ENCODE data around the gene LPAR3.

Gene LPAR3

DNA sequence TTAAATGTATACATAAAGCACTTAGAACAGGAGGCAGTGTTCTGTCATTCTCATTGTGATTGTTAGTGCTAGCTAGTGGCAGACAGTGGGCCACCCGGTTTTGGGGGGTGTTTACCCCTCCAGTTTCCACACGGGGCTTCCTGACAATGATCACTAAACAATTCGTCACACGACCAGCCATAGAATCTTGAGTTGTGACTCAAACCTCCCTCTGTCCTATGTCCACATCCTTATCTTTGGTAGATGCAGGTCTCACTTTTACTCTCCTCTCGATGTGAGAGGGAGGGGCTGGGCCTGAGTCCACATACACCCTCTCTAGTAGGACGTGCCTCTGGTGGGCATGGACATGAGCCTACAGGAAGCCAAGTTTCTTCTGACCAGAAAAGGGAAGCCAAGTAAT lies 110.1 kb downstream of the LPAR3 start:
- Histone ChIP-seq H3K36me3 (ENCODE audit: control insufficient read depth in 2 of 2, insufficient read depth in 1 of 2, low read length in 2 of 2) (no peaks in the 10 kb centered on the region), H3K4me3 (ENCODE audit: low read depth, low read length) (no peak overlapping the region), H3K9me3 (ENCODE audit: control insufficient read depth, insufficient read depth, low read depth, low read length) (no peaks in the 10 kb centered on the region), H3K27ac (ENCODE audit: extremely low read depth, low read depth, low read length) (no peak overlapping the region), H3K4me1 (ENCODE audit: control insufficient read depth, insufficient read depth, low read length) (no peaks in the 10 kb centered on the region)
- ChIA-PET POLR2A (no interaction called here), CTCF (interaction anchor here (0.6 to 2.1 kb wide), 19 partner anchors 8 to 934 kb away, joined by 3 to 16 read pairs (median 4); no protein-coding TSS in a partner anchor)
- TF ChIP-seq ZNF23 (tag by site-specific recombination; IDR thresholded peaks at IDR 0.05; ENCODE audit: borderline replicate concordance) (no peak), GLIS1 (tag by site-specific recombination; IDR thresholded peaks at IDR 0.05) (no peak), ZNF121 (tag by site-specific recombination; IDR thresholded peaks at IDR 0.05) (no peak), YY2 (tag by site-specific recombination; IDR thresholded peaks at IDR 0.05) (no peak), ZNF311 (tag by site-specific recombination; IDR thresholded peaks at IDR 0.05; ENCODE audit: borderline replicate concordance) (no peak), ZNF214 (tag by site-specific recombination; IDR thresholded peaks at IDR 0.05; ENCODE audit: borderline replicate concordance) (no peak), ZNF391 (tag by site-specific recombination; IDR thresholded peaks at IDR 0.05; ENCODE audit: borderline replicate concordance, low read depth) (no peak), PRDM1 (tag by site-specific recombination; IDR thresholded peaks at IDR 0.05) (no peak), ZNF426 (tag by site-specific recombination; IDR thresholded peaks at IDR 0.05) (no peak), SP7 (tag by site-specific recombination; IDR thresholded peaks at IDR 0.05) (no peak), ZNF335 (tag by site-specific recombination; conservative IDR thresholded peaks at IDR 0.05) (no peak), ZBTB21 (tag by site-specific recombination; IDR thresholded peaks at IDR 0.05) (no peak), ZNF596 (tag by site-specific recombination; IDR thresholded peaks at IDR 0.05) (no peak), ZNF16 (tag by site-specific recombination; IDR thresholded peaks at IDR 0.05; ENCODE audit: low read depth) (no peak), ZBTB1 (tag by site-specific recombination; IDR thresholded peaks at IDR 0.05) (no peak)
- TF ChIP-seq, protein P1, sequence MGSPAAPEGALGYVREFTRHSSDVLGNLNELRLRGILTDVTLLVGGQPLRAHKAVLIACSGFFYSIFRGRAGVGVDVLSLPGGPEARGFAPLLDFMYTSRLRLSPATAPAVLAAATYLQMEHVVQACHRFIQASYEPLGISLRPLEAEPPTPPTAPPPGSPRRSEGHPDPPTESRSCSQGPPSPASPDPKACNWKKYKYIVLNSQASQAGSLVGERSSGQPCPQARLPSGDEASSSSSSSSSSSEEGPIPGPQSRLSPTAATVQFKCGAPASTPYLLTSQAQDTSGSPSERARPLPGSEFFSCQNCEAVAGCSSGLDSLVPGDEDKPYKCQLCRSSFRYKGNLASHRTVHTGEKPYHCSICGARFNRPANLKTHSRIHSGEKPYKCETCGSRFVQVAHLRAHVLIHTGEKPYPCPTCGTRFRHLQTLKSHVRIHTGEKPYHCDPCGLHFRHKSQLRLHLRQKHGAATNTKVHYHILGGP (tag by site-specific recombination; IDR thresholded peaks at IDR 0.05) = no peak
- TF ChIP-seq, protein P2, sequence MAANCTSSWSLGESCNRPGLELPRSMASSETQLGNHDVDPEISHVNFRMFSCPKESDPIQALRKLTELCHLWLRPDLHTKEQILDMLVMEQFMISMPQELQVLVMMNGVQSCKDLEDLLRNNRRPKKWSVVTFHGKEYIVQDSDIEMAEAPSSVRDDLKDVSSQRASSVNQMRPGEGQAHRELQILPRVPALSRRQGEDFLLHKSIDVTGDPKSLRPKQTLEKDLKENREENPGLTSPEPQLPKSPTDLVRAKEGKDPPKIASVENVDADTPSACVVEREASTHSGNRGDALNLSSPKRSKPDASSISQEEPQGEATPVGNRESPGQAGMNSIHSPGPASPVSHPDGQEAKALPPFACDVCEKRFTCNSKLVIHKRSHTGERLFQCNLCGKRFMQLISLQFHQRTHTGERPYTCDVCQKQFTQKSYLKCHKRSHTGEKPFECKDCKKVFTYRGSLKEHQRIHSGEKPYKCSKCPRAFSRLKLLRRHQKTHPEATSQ (tag by site-specific recombination; IDR thresholded peaks at IDR 0.05) = no peak
- TF ChIP-seq, protein P3, sequence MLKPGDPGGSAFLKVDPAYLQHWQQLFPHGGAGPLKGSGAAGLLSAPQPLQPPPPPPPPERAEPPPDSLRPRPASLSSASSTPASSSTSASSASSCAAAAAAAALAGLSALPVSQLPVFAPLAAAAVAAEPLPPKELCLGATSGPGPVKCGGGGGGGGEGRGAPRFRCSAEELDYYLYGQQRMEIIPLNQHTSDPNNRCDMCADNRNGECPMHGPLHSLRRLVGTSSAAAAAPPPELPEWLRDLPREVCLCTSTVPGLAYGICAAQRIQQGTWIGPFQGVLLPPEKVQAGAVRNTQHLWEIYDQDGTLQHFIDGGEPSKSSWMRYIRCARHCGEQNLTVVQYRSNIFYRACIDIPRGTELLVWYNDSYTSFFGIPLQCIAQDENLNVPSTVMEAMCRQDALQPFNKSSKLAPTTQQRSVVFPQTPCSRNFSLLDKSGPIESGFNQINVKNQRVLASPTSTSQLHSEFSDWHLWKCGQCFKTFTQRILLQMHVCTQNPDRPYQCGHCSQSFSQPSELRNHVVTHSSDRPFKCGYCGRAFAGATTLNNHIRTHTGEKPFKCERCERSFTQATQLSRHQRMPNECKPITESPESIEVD (tag by site-specific recombination; IDR thresholded peaks at IDR 0.05) = no peak
- TF ChIP-seq, protein P4, sequence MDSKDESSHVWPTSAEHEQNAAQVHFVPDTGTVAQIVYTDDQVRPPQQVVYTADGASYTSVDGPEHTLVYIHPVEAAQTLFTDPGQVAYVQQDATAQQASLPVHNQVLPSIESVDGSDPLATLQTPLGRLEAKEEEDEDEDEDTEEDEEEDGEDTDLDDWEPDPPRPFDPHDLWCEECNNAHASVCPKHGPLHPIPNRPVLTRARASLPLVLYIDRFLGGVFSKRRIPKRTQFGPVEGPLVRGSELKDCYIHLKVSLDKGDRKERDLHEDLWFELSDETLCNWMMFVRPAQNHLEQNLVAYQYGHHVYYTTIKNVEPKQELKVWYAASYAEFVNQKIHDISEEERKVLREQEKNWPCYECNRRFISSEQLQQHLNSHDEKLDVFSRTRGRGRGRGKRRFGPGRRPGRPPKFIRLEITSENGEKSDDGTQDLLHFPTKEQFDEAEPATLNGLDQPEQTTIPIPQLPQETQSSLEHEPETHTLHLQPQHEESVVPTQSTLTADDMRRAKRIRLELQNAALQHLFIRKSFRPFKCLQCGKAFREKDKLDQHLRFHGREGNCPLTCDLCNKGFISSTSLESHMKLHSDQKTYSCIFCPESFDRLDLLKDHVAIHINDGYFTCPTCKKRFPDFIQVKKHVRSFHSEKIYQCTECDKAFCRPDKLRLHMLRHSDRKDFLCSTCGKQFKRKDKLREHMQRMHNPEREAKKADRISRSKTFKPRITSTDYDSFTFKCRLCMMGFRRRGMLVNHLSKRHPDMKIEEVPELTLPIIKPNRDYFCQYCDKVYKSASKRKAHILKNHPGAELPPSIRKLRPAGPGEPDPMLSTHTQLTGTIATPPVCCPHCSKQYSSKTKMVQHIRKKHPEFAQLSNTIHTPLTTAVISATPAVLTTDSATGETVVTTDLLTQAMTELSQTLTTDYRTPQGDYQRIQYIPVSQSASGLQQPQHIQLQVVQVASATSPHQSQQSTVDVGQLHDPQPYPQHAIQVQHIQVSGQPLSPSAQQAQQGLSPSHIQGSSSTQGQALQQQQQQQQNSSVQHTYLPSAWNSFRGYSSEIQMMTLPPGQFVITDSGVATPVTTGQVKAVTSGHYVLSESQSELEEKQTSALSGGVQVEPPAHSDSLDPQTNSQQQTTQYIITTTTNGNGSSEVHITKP (tag by site-specific recombination; IDR thresholded peaks at IDR 0.05) = no peak
